CD4-positive, alpha-beta T cell (primary cell): Measurements from ENCODE around the gene CNNM2. TPM values are rescaled to one million over a fixed set of nuclear protein-coding genes. Genes with fewer than 3 reads are reported as not detected.

Source experiments
- ATAC-seq: fragments of 200-7000 bp; cut with Tn5 transposase; one replicate; pipeline ENCODE4 v1.10.0; 2022; ENCODE audit warnings: mild to moderate bottlenecking; ENCODE audit not compliant: poor library complexity
- CTCF ChIA-PET: fragments of 350-600 bp; sonication (Branson Sonifier 250); formaldehyde crosslinking; loops from one replicate; lab custom pipeline; 2021; ENCODE audit warnings: antibody characterized with exemption, inconsistent platforms; lab: Charles Lee
- POLR2A ChIA-PET: fragments of 350-600 bp; sonication (Branson Sonifier 250); formaldehyde crosslinking; loops from one replicate; lab custom pipeline; 2021; ENCODE audit warnings: antibody characterized with exemption, inconsistent platforms; lab: Charles Lee
- DNase-seq, 14 experiments: peaks; one replicate each; pipeline ENCODE4 v3.0.0-alpha.2; 2013 to 2020; ENCODE audit warnings: mixed read lengths in 2 of 14
- H3K27ac ChIP-seq, 2 donors: one replicate each; pipeline versions ENCODE4 v1.5.1 to v1.7.0; 2013; ENCODE audit warnings: low read length in 2 of 2, low read depth in 1 of 2, mild to moderate bottlenecking in 1 of 2
- H3K27me3 ChIP-seq, 2 experiments: 1 replicate in 1 of 2; 2 replicates in 1 of 2; pipeline versions ENCODE4 v1.6.1 to v1.7.0; 2013; ENCODE audit warnings: low read length in 2 of 2, control low read depth in 1 of 2, mild to moderate bottlenecking in 1 of 2, moderate library complexity in 1 of 2; ENCODE audit not compliant: insufficient read depth in 2 of 2, control insufficient read depth in 1 of 2
- H3K36me3 ChIP-seq: one replicate; pipeline ENCODE4 v1.6.1; 2013; ENCODE audit warnings: low read length, control low read depth; ENCODE audit not compliant: insufficient read depth
- H3K4me1 ChIP-seq: one replicate; pipeline ENCODE4 v1.6.1; 2013; ENCODE audit warnings: low read length, control low read depth; ENCODE audit not compliant: insufficient read depth
- H3K4me3 ChIP-seq: one replicate; pipeline ENCODE4 v1.5.1; 2013; ENCODE audit warnings: mild to moderate bottlenecking, low read length, moderate library complexity
- H3K9me3 ChIP-seq, 2 experiments: 1 replicate in 1 of 2; 2 replicates in 1 of 2; pipeline versions ENCODE4 v1.6.1 to v1.7.0; 2013; ENCODE audit warnings: low read length in 2 of 2, mild to moderate bottlenecking in 2 of 2, control low read depth in 1 of 2, moderate library complexity in 1 of 2; ENCODE audit not compliant: control insufficient read depth in 1 of 2, insufficient read depth in 1 of 2
- H3K27ac Mint-ChIP-seq: one replicate; pipeline ENCODE4 v1.8.0; 2020; ENCODE audit warnings: mixed read lengths
- H3K27me3 Mint-ChIP-seq: one replicate; pipeline ENCODE4 v1.8.0; 2021; ENCODE audit warnings: mixed read lengths
- H3K36me3 Mint-ChIP-seq: one replicate; pipeline ENCODE4 v1.8.0; 2021; ENCODE audit warnings: low read depth, mixed read lengths
- H3K4me1 Mint-ChIP-seq: one replicate; pipeline ENCODE4 v1.8.0; 2021; ENCODE audit warnings: low read depth, mixed read lengths
- H3K4me3 Mint-ChIP-seq: one replicate; pipeline ENCODE4 v1.8.0; 2020; ENCODE audit warnings: mild to moderate bottlenecking, mixed read lengths
- H3K9me3 Mint-ChIP-seq: one replicate; pipeline ENCODE4 v1.8.0; 2020; ENCODE audit warnings: mixed read lengths
- intact Hi-C, 2 experiments: fragments of 100-400 bp; cut with DNase I in 1 of 2; cut with micrococcal nuclease in 1 of 2; formaldehyde crosslinking; loops; one replicate each; pipeline versions ENCODE4 v1.15.1 to v1.9.0; 2023 to 2025; cut with DNase I, micrococcal nuclease
- total RNA-seq, 174 experiments: library from RNA in 2 of 174; stranded (reverse) in 2 of 174; gene quantifications; one replicate each; pipeline ENCODE4 v1.2.3 and lab custom pipeline; 2021 to 2026
- TF ChIP-seq, protein P1 (sequence below): fragments of 200-600 bp; IDR thresholded peaks from one replicate; pipeline ENCODE4 v1.8.0; 2022; ENCODE audit warnings: antibody characterized with exemption, mild to moderate bottlenecking

The CNNM2 gene
- total RNA-seq, 2 experiments from 2014 or later, result 8.4 to 8.9 TPM

DNA sequence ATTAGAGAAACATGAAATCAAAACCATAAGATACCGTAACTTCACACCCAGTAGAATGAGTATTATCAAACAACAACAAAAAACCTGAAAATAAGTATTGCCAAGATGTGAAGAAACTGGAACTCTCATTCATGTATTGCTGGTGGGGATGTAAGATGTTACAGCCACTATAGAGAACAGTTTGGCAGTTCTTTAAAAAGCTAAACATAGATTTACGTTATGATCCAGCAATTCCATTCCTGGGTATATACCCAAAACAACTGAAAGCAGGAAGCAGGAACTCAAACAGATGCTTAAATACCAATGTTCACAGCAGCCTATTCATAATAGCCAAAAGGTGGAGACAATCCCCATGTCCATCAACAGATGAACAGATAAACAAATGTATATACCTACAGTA lies 202.5 kb downstream of the CNNM2 start:
- ATAC-seq (no peak), DNase-seq (no peak)
- no peak overlapping the region for H3K4me3 Mint-ChIP-seq
- CTCF ChIA-PET, result no interaction called here
- Histone ChIP-seq H3K4me3 (no peak overlapping the region), H3K9me3 (no peaks in the 10 kb centered on the region), H3K36me3 (no peaks in the 10 kb centered on the region), H3K27ac (no peak overlapping the region), H3K4me1 (no peaks in the 10 kb centered on the region), H3K27me3 (no peaks in the 10 kb centered on the region)
- TF ChIP-seq, protein P1, sequence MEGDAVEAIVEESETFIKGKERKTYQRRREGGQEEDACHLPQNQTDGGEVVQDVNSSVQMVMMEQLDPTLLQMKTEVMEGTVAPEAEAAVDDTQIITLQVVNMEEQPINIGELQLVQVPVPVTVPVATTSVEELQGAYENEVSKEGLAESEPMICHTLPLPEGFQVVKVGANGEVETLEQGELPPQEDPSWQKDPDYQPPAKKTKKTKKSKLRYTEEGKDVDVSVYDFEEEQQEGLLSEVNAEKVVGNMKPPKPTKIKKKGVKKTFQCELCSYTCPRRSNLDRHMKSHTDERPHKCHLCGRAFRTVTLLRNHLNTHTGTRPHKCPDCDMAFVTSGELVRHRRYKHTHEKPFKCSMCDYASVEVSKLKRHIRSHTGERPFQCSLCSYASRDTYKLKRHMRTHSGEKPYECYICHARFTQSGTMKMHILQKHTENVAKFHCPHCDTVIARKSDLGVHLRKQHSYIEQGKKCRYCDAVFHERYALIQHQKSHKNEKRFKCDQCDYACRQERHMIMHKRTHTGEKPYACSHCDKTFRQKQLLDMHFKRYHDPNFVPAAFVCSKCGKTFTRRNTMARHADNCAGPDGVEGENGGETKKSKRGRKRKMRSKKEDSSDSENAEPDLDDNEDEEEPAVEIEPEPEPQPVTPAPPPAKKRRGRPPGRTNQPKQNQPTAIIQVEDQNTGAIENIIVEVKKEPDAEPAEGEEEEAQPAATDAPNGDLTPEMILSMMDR, result no peak
- H3K27me3 Mint-ChIP-seq, result no peaks in the 10 kb centered on the region
- POLR2A ChIA-PET, result no interaction called here
- H3K9me3 Mint-ChIP-seq, result no peaks in the 10 kb centered on the region
- peaks cover 21% of the 10 kb centered on the region for H3K4me1 Mint-ChIP-seq
- no peak overlapping the region for H3K27ac Mint-ChIP-seq
- peaks cover 9% of the 10 kb centered on the region for H3K36me3 Mint-ChIP-seq
- intact Hi-C loops, result no loop called here

DNA sequence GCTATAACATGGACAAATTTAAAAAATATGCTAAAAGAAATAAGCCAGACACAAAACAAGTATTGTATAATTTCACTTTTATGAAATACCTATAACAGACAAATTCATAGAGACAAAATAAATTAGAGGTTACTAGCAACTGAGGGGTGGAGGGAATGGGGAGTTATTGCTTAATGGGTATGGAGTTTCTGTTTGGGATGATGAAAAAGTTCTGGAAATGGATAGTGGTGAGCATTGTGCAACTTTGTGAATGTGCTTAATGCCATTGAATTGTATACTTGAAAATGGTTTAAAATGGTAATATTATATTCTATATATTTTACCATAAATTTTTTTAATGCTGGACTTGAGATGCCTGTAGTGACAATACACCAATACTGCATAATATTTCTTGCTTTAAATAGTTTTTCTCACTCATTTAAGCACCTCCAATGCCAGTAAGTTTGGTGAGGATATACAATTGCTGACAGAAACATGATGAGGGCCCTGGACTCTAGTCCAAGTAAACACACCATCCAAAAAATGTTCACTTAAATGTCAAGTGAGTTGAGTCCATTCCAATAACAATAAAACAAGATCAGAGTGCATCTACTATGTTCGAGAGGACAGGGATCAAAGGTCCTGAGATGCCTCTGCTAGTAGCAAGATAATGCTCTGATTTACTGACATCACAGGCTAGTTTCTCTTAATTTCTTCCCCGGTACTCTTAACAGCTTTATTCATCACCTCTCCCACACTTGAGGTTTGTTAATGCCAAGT lies 203.1 kb downstream of the CNNM2 start:
- Mint-ChIP-seq H3K36me3 (peaks cover 9% of the 10 kb centered on the region), H3K27ac (no peak overlapping the region), H3K4me1 (peaks cover 26% of the 10 kb centered on the region), H3K4me3 (no peak overlapping the region), H3K27me3 (no peaks in the 10 kb centered on the region), H3K9me3 (no peaks in the 10 kb centered on the region)
- Histone ChIP-seq H3K4me3 (no peak overlapping the region), H3K27ac (no peak overlapping the region), H3K4me1 (no peaks in the 10 kb centered on the region), H3K36me3 (no peaks in the 10 kb centered on the region), H3K27me3 (no peaks in the 10 kb centered on the region), H3K9me3 (no peaks in the 10 kb centered on the region)
- ATAC-seq, result no peak
- ChIA-PET CTCF (no interaction called here), POLR2A (no interaction called here)
- intact Hi-C loops, result no loop called here
- DNase-seq, result no peak
- TF ChIP-seq, protein P1, result no peak

DNA sequence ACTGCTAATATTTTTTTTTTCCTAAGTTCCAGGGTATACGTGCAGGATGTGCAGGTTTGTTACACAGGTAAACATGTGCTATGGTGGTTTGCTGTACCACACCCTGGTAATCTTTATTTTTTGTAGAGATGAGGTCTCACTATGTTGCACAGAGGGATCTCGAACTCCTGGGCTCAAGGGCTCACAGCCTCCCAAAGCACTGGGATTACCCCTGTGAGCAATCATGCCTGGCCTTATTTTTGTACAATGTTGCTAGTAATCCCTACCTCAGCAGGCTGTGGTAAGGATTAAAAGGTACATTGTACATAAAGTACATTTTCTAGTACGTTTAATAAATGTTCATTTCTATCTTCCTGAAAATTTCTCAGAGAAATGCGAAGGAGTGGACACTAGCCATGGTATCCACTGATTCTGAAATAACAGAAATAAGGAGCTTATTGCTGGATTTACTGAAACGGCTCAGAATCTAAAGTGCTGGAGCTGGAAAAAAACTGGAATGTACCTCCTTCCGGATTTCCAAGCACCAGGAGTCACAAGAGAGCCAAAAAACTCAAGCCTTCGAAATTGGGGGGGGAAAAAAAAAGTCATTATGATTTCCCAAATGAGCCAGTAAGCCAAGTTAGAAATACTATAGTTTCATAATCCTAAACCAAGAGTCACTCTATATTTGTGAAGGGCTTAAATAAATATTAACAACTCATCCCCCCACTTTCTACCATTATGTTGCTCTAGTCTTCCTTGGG lies 205.4 kb downstream of the CNNM2 start:
- intact Hi-C loops, result no loop called here
- H3K4me1 ChIP-seq, result no peaks in the 10 kb centered on the region
- no peaks in the 10 kb centered on the region for H3K36me3 ChIP-seq
- no peaks in the 10 kb centered on the region for H3K27me3 ChIP-seq
- Mint-ChIP-seq H3K27me3 (no peaks in the 10 kb centered on the region), H3K9me3 (no peaks in the 10 kb centered on the region), H3K36me3 (peaks cover 17% of the 10 kb centered on the region), H3K4me3 (no peak overlapping the region), H3K27ac (no peak overlapping the region), H3K4me1 (peaks cover 36% of the 10 kb centered on the region)
- ATAC-seq (no peak), DNase-seq (no peak)
- H3K27ac ChIP-seq, result no peak overlapping the region
- H3K9me3 ChIP-seq, result no peaks in the 10 kb centered on the region
- ChIA-PET CTCF (interaction anchor here (0.6 kb wide), 1 partner anchor 1614 kb away, joined by 5 read pairs; no protein-coding TSS in a partner anchor), POLR2A (no interaction called here)
- no peak overlapping the region for H3K4me3 ChIP-seq
- TF ChIP-seq, protein P1, result no peak
